ENCODE data around the gene LEP. TPM values are rescaled to one million over a fixed set of nuclear protein-coding genes. Genes with fewer than 3 reads are reported as not detected.

Gene LEP
- total and polyA plus RNA-seq, 2 of the 8 experiments (the other 6 are each of a cell fraction or from before 2014, with no cell fraction given): not detected

GRCh38 chr7:128202287-128202957 is 38.7 kb upstream of the LEP start:
- Histone ChIP-seq H3K56ac (replicated peaks; ENCODE audit: insufficient read length, low read depth, low read length) (no peak overlapping the region), H3K4ac (replicated peaks; ENCODE audit: insufficient read length, low read depth, low read length) (no peak overlapping the region), H2AFZ (ENCODE audit: low read length) (no peak overlapping the region), H2BK120ac (replicated peaks; ENCODE audit: low read depth, low read length) (no peak overlapping the region), H3K79me1 (ENCODE audit: low read depth, low read length) (no peaks in the 10 kb centered on the region), H2BK5ac (ENCODE audit: low read depth, low read length) (no peak overlapping the region), H3K14ac (ENCODE audit: insufficient read length) (no peak overlapping the region), H3K79me2 (ENCODE audit: control insufficient read depth in 1 of 2, insufficient read depth in 2 of 2, low read length in 2 of 2) (no peaks in the 10 kb centered on the region), H4K91ac (replicated peaks; ENCODE audit: insufficient read length, low read length) (no peak overlapping the region), H4K8ac (ENCODE audit: extremely low read depth, insufficient read depth, low read length) (no peak overlapping the region), H3K4me2 (ENCODE audit: insufficient read depth in 1 of 2, low read depth in 2 of 2, low read length in 2 of 2) (peak overlapping the region in 1 of 2 experiments; percentile 76; a peak in 1 of 4 replicates), H3K4me1 (replicated peaks in 1 of 4; ENCODE audit: control insufficient read depth in 3 of 4, insufficient read depth in 4 of 4, low read length in 3 of 4) (peaks cover 0 to 7% (median 6%) of the 10 kb centered on the region in 4 experiments; a peak in 6 of 7 replicates), H3K36me3 (ENCODE audit: control insufficient read depth in 2 of 4, insufficient read depth in 4 of 4, low read length in 3 of 4) (no peaks in the 10 kb centered on the region), H4K5ac (ENCODE audit: insufficient read length, low read depth, low read length) (no peak overlapping the region), H3K4me3 (ENCODE audit: extremely low read depth in 1 of 4, insufficient read depth in 2 of 4, low read depth in 3 of 4, low read length in 4 of 4) (no peak overlapping the region), H3K9me3 (ENCODE audit: insufficient read depth in 2 of 2, low read depth in 1 of 2, low read length in 1 of 2) (no peaks in the 10 kb centered on the region), H3K9ac (replicated peaks in 1 of 4; ENCODE audit: extremely low read depth in 1 of 4, low read depth in 3 of 4, low read length in 3 of 4) (no peak overlapping the region), H3K23ac (ENCODE audit: insufficient read length) (no peak overlapping the region), H2BK12ac (ENCODE audit: low read depth, low read length) (no peak overlapping the region), H3K27ac (ENCODE audit: low read depth, low read length) (no peak overlapping the region), H2BK15ac (ENCODE audit: low read length) (0 out of 2 replicates have a peak overlapping the region, but pooled peaks have one; percentile 37), H2BK20ac (ENCODE audit: low read length) (no peak overlapping the region), H3K23me2 (ENCODE audit: low read depth, low read length) (peaks cover 7% of the 10 kb centered on the region; the same call in 1 of the 2 replicates), H4K20me1 (replicated peaks in 1 of 2; ENCODE audit: control insufficient read depth in 1 of 2, insufficient read depth in 2 of 2, low read length in 2 of 2) (no peaks in the 10 kb centered on the region), H3K27me3 (replicated peaks in 1 of 4; ENCODE audit: control insufficient read depth in 3 of 4, extremely low read depth in 1 of 4, insufficient read depth in 3 of 4, low read length in 3 of 4) (peaks cover 15 to 51% (median 39%) of the 10 kb centered on the region in 4 experiments), H3K18ac (ENCODE audit: extremely low read depth, low read length) (no peak overlapping the region), H2AK5ac (ENCODE audit: low read depth, low read length) (no peak overlapping the region)
- TF ChIP-seq RNF2 (IDR thresholded peaks at IDR 0.05; ENCODE audit: borderline replicate concordance, low read depth, low read length, missing control alignments, poor library complexity, severe bottlenecking): no peak
- TF ChIP-seq RXRA (IDR thresholded peaks at IDR 0.05; ENCODE audit: insufficient read depth, low read depth, low read length): no peak
- TF ChIP-seq POLR2AphosphoS5 (IDR thresholded peaks at IDR 0.05; ENCODE audit: low read depth, low read length): no peak
- TF ChIP-seq CEBPB (IDR thresholded peaks at IDR 0.05; ENCODE audit: low read depth, low read length): no peak
- 0 out of 2 replicates have a peak, but pooled peaks have one; percentile 20 for TF ChIP-seq SUZ12 (IDR thresholded peaks at IDR 0.05; ENCODE audit: low read length)
- ChIA-PET CTCF (ENCODE audit: partially characterized antibody) (interaction anchor here (0.7 to 18.6 kb wide), 11 partner anchors 8 to 165 kb away, joined by 3 to 347 read pairs (median 4); no protein-coding TSS in a partner anchor), POLR2A (ENCODE audit: partially characterized antibody) (interaction anchor here (0.9 to 1.6 kb wide), 4 partner anchors 10 to 99 kb away, joined by 3 to 4 read pairs (median 3); no protein-coding TSS in a partner anchor)
- peak in 1 of 2 experiments; percentile 40 for DNase-seq (ENCODE audit: low read depth in 1 of 2, low spot score in 2 of 2)
- no peak for FAIRE-seq
- 82% methylated on average over 10 of the region's 10 CpGs; no CpG with 5 or more reads in 1 of the 2 experiments for WGBS, 2 experiments (ENCODE audit: extremely low coverage in 1 of 2, insufficient coverage in 1 of 2, insufficient read length in 1 of 2, insufficient replicate concordance in 2 of 2, low coverage in 1 of 2, low lambda C conversion rate in 2 of 2, missing lambda C conversion rate in 1 of 2)
